Right ventricle myocardium superior (tissue), 1 donor: Measurements from ENCODE around the gene PKP2. TPM values are rescaled to one million over a fixed set of nuclear protein-coding genes. Genes with fewer than 3 reads are reported as not detected.

Experiments
- total RNA-seq: library from RNA; stranded (reverse); fragmentation: NEBNext Ultra II Directional; extraction: Animal tissue kit (Norgen Biotek cat#: 25700); gene quantifications from one replicate; pipeline ENCODE4 v1.2.1, GENCODE V29; 2021
- donor health status: DM: no; HTN: yes; CAD: no; lungs with severe emphysema.

Gene PKP2
- total RNA-seq, 1 donor from 2014 or later, result 400 TPM

Other genes starting within 250 kb of the PKP2 start
- gene DNM1L, start 217.5 kb downstream of the PKP2 start, total RNA-seq, result 52.9 TPM
- gene YARS2, start 140.9 kb downstream of the PKP2 start, total RNA-seq, result 7.8 TPM